GM10847 (cell line): ENCODE data around the gene MUC22.

Experiments
- POLR2A ChIP-seq: IDR thresholded peaks from 2 replicates; pipeline ENCODE4 v1.6.1; 2011; ENCODE audit not compliant: insufficient read length; ENCODE audit errors: extremely low read depth

MUC22 gene

GRCh38 chr6:31060145-31060544, 49.9 kb downstream of the MUC22 start:
- no peak for TF ChIP-seq POLR2A

- TF ChIP-seq POLR2A, result no peak
These were observed 53.7 kb downstream of the MUC22 start for GRCh38 chr6:31063906-31064435.

GRCh38 chr6:31065556-31065955, 55.3 kb downstream of the MUC22 start:
- TF ChIP-seq POLR2A, result no peak

GRCh38 chr6:31068669-31069340, 58.5 kb downstream of the MUC22 start:
- TF ChIP-seq POLR2A, result no peak

- no peak for TF ChIP-seq POLR2A
These were observed 60.5 kb downstream of the MUC22 start for GRCh38 chr6:31070711-31071197.

- TF ChIP-seq POLR2A, result no peak
These were observed 64.1 kb downstream of the MUC22 start for GRCh38 chr6:31074401-31074800.

- no peak for TF ChIP-seq POLR2A
These were observed 65.3 kb downstream of the MUC22 start for GRCh38 chr6:31075528-31075927.

GRCh38 chr6:31076611-31077010, 66.3 kb downstream of the MUC22 start:
- TF ChIP-seq POLR2A, result no peak

- TF ChIP-seq POLR2A, result no peak
These were observed 69.5 kb downstream of the MUC22 start for GRCh38 chr6:31079656-31080261.

- TF ChIP-seq POLR2A, result no peak
These were observed 71.6 kb downstream of the MUC22 start for GRCh38 chr6:31081872-31082271.

GRCh38 chr6:31083742-31084354, 73.6 kb downstream of the MUC22 start:
- TF ChIP-seq POLR2A, result no peak
